Measurements from ENCODE around the gene HOGA1.

DNA sequence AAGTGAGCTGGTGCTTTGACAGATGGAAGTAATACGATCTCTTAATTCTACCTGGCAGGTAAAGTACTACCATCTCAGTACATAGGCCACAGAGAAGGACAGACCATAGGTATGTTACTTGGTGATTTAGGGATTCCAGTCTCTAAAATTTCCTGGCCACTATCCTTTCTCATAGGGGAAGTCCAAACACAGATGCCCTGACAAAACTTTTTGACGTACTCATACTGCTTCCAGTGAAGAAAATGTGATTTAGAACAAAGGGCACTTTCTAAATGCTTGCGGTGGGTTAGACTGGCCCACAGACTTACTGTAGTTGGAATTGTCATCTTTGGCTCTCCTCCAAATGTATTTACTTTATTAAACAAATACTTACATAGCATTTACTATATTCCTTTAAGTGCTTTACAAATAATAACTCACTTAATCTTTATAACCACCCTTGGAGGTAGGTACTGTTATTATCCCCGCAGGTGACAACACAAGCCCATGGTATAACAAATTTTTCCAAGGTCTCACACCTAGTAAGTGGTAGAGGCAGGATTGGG, 59.3 kb downstream of the HOGA1 start:
- TF ChIP-seq, protein P1, sequence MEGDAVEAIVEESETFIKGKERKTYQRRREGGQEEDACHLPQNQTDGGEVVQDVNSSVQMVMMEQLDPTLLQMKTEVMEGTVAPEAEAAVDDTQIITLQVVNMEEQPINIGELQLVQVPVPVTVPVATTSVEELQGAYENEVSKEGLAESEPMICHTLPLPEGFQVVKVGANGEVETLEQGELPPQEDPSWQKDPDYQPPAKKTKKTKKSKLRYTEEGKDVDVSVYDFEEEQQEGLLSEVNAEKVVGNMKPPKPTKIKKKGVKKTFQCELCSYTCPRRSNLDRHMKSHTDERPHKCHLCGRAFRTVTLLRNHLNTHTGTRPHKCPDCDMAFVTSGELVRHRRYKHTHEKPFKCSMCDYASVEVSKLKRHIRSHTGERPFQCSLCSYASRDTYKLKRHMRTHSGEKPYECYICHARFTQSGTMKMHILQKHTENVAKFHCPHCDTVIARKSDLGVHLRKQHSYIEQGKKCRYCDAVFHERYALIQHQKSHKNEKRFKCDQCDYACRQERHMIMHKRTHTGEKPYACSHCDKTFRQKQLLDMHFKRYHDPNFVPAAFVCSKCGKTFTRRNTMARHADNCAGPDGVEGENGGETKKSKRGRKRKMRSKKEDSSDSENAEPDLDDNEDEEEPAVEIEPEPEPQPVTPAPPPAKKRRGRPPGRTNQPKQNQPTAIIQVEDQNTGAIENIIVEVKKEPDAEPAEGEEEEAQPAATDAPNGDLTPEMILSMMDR (IDR thresholded peaks at IDR 0.05; ENCODE audit: low read length), result no peak
- TF ChIP-seq EZH2 (optimal IDR thresholded peaks at IDR 0.05; ENCODE audit: low read depth, low read length), result no peak
- TF ChIP-seq EZH2phosphoT487 (IDR thresholded peaks at IDR 0.05; ENCODE audit: low read length), result no peak
